Kidney epithelial cell (primary cell): ENCODE measurements around the gene BTBD6. TPM values are rescaled to one million over a fixed set of nuclear protein-coding genes. Genes with fewer than 3 reads are reported as not detected.
"Not testable (repeated sequence)": the region's sequence is repeated elsewhere in the genome, so short reads cannot be mapped to it uniquely, and the experiment has no call there.

Experiments
- DNase-seq: peaks from one replicate; pipeline ENCODE4 v3.0.0-alpha.2; 2010; ENCODE audit warnings: low read depth
- H3K27me3 ChIP-seq: 2 replicates; pipeline ENCODE4 v1.6.0; 2011; ENCODE audit warnings: low read length; ENCODE audit not compliant: control insufficient read depth, insufficient read depth
- H3K36me3 ChIP-seq: 2 replicates; pipeline ENCODE4 v1.5.1; 2011; ENCODE audit warnings: low read length; ENCODE audit not compliant: control insufficient read depth, insufficient read depth
- H3K4me3 ChIP-seq: 2 replicates; pipeline ENCODE4 v1.5.1; 2011; ENCODE audit warnings: low read depth, mild to moderate bottlenecking, control low read depth, low read length
- total RNA-seq: library from RNA; depleted of rRNA; stranded (reverse); fragments of >200 nt; gene quantifications from 2 replicates; pipeline ENCODE4 v1.2.3, GENCODE V29; 2015
- TF ChIP-seq, protein P1 (sequence below): IDR thresholded peaks from 2 replicates; pipeline ENCODE4 v1.5.1; 2011; ENCODE audit warnings: mild to moderate bottlenecking, moderate library complexity, low read length, control low read depth, inconsistent platforms; ENCODE audit not compliant: insufficient read depth, poor library complexity, severe bottlenecking

Gene BTBD6
- total RNA-seq, 1 donor from 2014 or later, result 45.8 TPM

DNA sequence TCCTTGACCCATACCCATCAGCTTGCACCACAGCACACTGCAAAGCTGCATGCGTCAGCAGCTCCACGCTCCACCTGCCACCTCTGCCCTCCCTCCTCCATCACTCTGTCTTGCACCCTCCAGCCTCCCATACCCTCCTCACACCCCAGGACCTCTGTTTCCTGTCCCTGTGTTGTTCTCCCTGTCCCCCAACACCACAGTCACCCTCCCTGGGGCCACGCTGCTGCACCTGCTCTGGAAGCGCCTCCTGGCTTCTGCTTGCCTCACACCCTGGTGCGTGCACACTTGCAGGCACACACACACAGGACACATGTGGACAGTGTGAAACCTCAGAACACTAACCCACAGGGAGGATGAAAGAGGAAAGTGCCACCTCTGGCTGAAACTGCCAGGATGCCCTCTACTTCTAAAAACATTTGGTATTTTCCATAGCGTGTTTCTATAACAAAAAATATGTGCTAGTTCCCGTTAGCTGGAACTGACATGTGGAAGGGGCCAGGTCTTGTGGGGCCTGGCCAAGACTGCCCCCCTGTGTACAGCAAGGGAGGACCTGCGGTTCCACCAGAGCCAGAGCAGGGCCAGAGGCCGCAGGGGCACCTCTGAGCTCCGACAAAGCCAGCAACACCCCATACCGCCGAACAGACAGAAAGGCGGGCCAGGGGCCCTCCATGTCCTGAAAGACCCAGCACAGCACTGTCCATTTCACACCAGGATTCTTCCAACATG is 42.5 kb downstream of the BTBD6 start:
- H3K36me3 ChIP-seq, result no peaks in the 10 kb centered on the region
- no peak for DNase-seq
- no peak overlapping the region for H3K4me3 ChIP-seq
- TF ChIP-seq, protein P1, sequence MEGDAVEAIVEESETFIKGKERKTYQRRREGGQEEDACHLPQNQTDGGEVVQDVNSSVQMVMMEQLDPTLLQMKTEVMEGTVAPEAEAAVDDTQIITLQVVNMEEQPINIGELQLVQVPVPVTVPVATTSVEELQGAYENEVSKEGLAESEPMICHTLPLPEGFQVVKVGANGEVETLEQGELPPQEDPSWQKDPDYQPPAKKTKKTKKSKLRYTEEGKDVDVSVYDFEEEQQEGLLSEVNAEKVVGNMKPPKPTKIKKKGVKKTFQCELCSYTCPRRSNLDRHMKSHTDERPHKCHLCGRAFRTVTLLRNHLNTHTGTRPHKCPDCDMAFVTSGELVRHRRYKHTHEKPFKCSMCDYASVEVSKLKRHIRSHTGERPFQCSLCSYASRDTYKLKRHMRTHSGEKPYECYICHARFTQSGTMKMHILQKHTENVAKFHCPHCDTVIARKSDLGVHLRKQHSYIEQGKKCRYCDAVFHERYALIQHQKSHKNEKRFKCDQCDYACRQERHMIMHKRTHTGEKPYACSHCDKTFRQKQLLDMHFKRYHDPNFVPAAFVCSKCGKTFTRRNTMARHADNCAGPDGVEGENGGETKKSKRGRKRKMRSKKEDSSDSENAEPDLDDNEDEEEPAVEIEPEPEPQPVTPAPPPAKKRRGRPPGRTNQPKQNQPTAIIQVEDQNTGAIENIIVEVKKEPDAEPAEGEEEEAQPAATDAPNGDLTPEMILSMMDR, result no peak
- H3K27me3 ChIP-seq, result no peaks in the 10 kb centered on the region

DNA sequence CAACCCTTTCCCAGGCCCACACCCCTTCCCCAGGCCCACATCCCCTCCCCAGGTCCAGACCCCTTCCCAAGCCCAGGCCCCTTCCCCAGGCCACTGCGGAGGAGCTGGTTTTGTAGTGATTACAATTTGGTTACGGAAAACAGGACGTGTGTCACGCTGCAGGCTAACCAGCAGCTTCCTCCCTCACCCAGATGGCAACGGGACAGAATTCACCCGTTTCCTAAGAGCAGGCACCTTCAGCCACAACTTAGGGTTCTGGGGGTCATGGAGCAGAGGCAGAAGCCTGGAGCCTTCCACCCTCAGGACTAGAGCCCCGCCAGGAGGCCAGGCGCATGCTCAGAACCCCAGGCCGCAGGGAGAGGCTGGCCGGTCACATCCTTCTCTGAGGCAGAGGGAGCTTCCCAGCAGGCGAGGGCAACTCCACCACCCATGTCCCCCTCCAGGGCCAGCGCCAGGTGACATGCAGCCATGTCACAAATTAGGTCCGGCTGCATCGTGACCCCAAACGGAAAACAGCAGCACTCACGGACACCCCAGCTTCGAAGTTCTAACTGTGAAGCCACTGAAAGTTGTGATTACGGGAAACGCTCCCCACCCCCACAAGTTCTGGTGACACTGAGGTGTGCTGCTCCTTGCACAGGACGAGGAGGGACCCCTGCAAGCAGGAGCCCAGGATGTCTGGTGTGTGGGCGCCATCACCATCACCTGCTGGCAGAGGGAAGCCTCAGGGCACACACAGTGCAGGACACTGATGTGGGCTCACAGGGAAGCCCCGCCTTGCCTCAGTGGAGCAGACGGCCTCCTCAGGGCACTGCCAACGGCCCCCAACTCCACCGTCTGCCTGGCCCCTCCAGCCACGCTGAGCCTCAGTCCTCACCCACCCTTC is 44.7 kb downstream of the BTBD6 start:
- DNase-seq, result no peak
- Histone ChIP-seq H3K27me3 (no peaks in the 10 kb centered on the region), H3K36me3 (no peaks in the 10 kb centered on the region), H3K4me3 (no peak overlapping the region)
- TF ChIP-seq, protein P1, result no peak

DNA sequence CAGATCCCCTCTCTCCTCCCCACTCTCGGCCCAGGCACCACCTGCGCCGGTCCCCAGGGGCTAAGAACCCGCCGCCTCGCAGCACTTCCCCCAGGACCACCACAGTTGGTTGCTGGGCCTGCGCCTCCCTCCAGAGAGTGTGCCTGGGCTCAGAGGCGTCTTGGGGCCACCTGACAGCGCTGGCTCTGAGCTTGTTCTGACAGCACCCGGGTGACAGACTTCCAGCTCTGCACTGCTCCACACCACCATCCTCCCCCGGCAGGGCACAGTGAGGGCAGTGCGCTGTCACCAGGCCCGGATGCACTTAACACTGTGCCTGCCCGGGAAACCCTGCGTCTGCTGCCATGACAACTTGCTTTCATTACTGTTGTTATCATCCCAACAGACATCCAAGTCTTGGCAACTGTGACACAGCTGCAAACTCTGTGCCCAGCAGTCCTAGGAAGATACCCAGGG is 45.8 kb downstream of the BTBD6 start:
- H3K4me3 ChIP-seq, result no peak overlapping the region
- no peaks in the 10 kb centered on the region for H3K27me3 ChIP-seq
- no peaks in the 10 kb centered on the region for H3K36me3 ChIP-seq
- TF ChIP-seq, protein P1, result no peak
- DNase-seq, result no peak

DNA sequence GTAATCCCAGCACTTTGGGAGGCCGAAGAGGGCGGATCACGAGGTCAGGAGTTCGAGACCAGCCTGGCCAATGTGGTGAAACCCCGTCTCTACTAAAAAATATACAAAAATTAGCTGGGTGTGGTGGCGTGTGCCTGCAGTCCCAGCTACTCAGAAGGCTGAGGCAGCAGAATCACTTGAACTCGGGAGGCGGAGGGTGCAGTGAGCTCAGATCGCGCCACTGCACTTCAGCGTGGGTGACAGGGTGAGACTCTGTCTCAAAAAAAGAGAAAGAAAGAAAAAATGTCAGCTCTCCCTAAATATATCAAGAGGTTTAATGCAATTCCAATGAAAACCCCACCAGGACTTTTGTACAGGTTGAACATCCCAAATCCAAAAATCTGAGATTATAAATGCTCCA is 49.0 kb downstream of the BTBD6 start:
- not testable (repeated sequence) for H3K36me3 ChIP-seq, H3K4me3 ChIP-seq, H3K27me3 ChIP-seq, DNase-seq

DNA sequence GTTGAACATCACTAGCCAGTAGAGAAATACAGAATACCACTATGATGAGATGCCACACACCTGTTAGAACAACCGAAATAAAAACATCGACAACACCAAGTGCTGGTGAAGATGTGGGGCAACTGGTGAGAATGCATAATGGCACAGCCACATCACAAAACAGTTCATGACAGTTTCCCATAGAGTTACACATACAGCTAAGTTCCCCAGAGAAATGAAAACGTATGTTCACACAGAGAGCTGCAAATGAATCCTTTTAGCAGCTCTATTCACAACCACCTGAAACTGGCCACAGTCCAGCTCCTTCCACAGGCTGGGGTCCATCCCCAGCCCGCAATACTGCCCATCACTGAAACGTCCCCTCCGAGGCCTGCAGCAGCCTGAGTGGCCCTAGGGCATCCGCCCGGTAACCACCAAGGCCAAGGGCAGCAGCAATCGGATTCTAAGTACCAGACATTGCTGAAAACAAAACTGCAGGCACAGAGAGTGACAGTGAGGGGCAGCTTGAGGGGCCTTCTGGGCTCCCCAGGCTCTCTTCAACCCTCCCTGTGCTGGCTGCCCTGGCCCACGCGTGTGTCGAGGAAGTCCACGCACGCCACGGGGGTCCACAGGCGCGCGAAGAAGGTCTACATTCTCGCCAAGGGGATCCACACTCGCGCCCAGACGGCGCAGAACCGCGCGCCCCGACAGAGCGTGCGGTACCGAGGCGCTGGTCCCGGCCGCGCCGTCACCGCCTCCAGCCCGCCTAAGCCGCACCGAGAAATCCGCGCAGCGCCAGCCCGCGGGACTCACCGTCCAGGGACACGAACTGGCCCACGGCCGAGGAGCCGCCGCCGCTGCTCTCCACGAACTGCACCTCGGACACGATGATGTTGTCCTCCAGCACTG is 51.6 kb downstream of the BTBD6 start:
- H3K27me3 ChIP-seq, result no peaks in the 10 kb centered on the region
- H3K36me3 ChIP-seq, result no peaks in the 10 kb centered on the region
- DNase-seq, result no peak

More for the DNA sequence above, 51.6 kb downstream of the BTBD6 start:
- TF ChIP-seq, protein P1, result no peak
- H3K4me3 ChIP-seq, result peak overlapping the region; percentile 92

Other genes starting within 250 kb of the BTBD6 start
- gene CDCA4, start 227.4 kb upstream of the BTBD6 start, total RNA-seq, result 33.2 and 34.6 TPM in 2 replicates
- gene GPR132, start 183.1 kb upstream of the BTBD6 start, total RNA-seq, result 1.7 and 1.9 TPM in 2 replicates
- 2.4 and 2.7 TPM in 2 replicates for gene JAG2, start 79.8 kb upstream of the BTBD6 start, total RNA-seq
- gene NUDT14, start 67.2 kb upstream of the BTBD6 start, total RNA-seq, result 73.0 and 87.4 TPM in 2 replicates
- 33.2 and 48.4 TPM in 2 replicates for gene BRF1, start 52.5 kb downstream of the BTBD6 start, total RNA-seq
- 105 and 114 TPM in 2 replicates for gene PACS2, start 66.2 kb downstream of the BTBD6 start, total RNA-seq
- gene TEX22, start 150.0 kb downstream of the BTBD6 start, total RNA-seq, result 0.27 and 0.46 TPM in 2 replicates
- gene MTA1, start 171.3 kb downstream of the BTBD6 start, total RNA-seq, result 68.3 and 75.0 TPM in 2 replicates
- gene CRIP2, start 226.3 kb downstream of the BTBD6 start, total RNA-seq, result 101 and 128 TPM in 2 replicates
- 2.0 and 11.1 TPM in 2 replicates for gene CRIP1, start 238.4 kb downstream of the BTBD6 start, total RNA-seq
- 7.1 and 7.5 TPM in 2 replicates for gene TEDC1, start 242.7 kb downstream of the BTBD6 start, total RNA-seq